Neuronal stem cell (in vitro differentiated cells): ENCODE data around the gene ODF2.
"Not testable (repeated sequence)": the region's sequence is repeated elsewhere in the genome, so short reads cannot be mapped to it uniquely, and the experiment has no call there.

Experiments used
- DNase-seq: peaks from one replicate; pipeline ENCODE4 v3.0.0-alpha.2; 2013; ENCODE audit warnings: low spot score
- H2AFZ ChIP-seq: one replicate; pipeline ENCODE4 v1.6.1; 2013; ENCODE audit warnings: mild to moderate bottlenecking, low read length, inconsistent platforms
- H2AK5ac ChIP-seq: 2 replicates; pipeline ENCODE4 v1.6.1; 2013; ENCODE audit warnings: low read depth, mild to moderate bottlenecking, inconsistent platforms, low read length, moderate library complexity, mixed read lengths
- H2BK120ac ChIP-seq: 2 replicates; pipeline ENCODE4 v1.6.1; 2013; ENCODE audit warnings: low read depth, mild to moderate bottlenecking, inconsistent platforms, low read length, moderate library complexity, mixed read lengths
- H2BK12ac ChIP-seq: one replicate; pipeline ENCODE4 v1.6.1; 2013; ENCODE audit warnings: low read length, inconsistent platforms
- H2BK15ac ChIP-seq: 2 replicates; pipeline ENCODE4 v1.6.1; 2013; ENCODE audit warnings: mild to moderate bottlenecking, low read length, inconsistent platforms, mixed read lengths
- H2BK5ac ChIP-seq: one replicate; pipeline ENCODE4 v1.6.1; 2013; ENCODE audit warnings: inconsistent platforms, mild to moderate bottlenecking, low read length, moderate library complexity
- H3K14ac ChIP-seq: one replicate; pipeline ENCODE4 v1.6.1; 2013; ENCODE audit warnings: low read length, inconsistent platforms
- H3K18ac ChIP-seq: 2 replicates; pipeline ENCODE4 v1.6.1; 2013; ENCODE audit warnings: low read length, inconsistent platforms
- H3K23ac ChIP-seq: 2 replicates; pipeline ENCODE4 v1.6.1; 2013; ENCODE audit warnings: low read depth, mild to moderate bottlenecking, mixed read lengths, low read length, inconsistent platforms; ENCODE audit not compliant: poor library complexity
- H3K27ac ChIP-seq: replicated peaks from 3 replicates; pipeline ENCODE4 v1.5.1; 2013; ENCODE audit warnings: low read length, inconsistent platforms
- H3K27me3 ChIP-seq, 3 experiments: 2 replicates each; pipeline ENCODE4 v1.6.1; 2013; ENCODE audit warnings: low read length in 3 of 3, mild to moderate bottlenecking in 2 of 3, inconsistent platforms in 1 of 3, low read depth in 1 of 3, mixed read lengths in 1 of 3, moderate library complexity in 1 of 3; ENCODE audit not compliant: control insufficient read depth in 3 of 3, insufficient read depth in 3 of 3
- H3K36me3 ChIP-seq, 2 donors: replicated peaks in 1 of 2; 2 replicates each; pipeline ENCODE4 v1.6.1; 2013; ENCODE audit warnings: low read length in 2 of 2; ENCODE audit not compliant: control insufficient read depth in 2 of 2, insufficient read depth in 2 of 2
- H3K4ac ChIP-seq: 2 replicates; pipeline ENCODE4 v1.6.1; 2013; ENCODE audit warnings: inconsistent platforms, mild to moderate bottlenecking, low read length, moderate library complexity
- H3K4me1 ChIP-seq, 2 donors: 1 replicate in 1 of 2; 2 replicates in 1 of 2; pipeline ENCODE4 v1.6.1; 2013; ENCODE audit warnings: low read length in 2 of 2, low read depth in 1 of 2; ENCODE audit not compliant: control insufficient read depth in 2 of 2, insufficient read depth in 1 of 2
- H3K4me2 ChIP-seq: one replicate; pipeline ENCODE4 v1.6.1; 2013; ENCODE audit warnings: mild to moderate bottlenecking, low read length, inconsistent platforms; ENCODE audit not compliant: insufficient read depth, poor library complexity, severe bottlenecking
- H3K4me3 ChIP-seq, 2 donors: 2 replicates each; pipeline ENCODE4 v1.5.1; 2013; ENCODE audit warnings: low read length in 2 of 2, mild to moderate bottlenecking in 2 of 2, inconsistent platforms in 1 of 2, moderate library complexity in 1 of 2
- H3K79me1 ChIP-seq: one replicate; pipeline ENCODE4 v1.6.1; 2013; ENCODE audit warnings: low read depth, mild to moderate bottlenecking, inconsistent platforms, low read length, moderate library complexity
- H3K9ac ChIP-seq: one replicate; pipeline ENCODE4 v1.6.1; 2013; ENCODE audit warnings: mild to moderate bottlenecking, low read depth, low read length, inconsistent platforms; ENCODE audit not compliant: poor library complexity
- H3K9me3 ChIP-seq, 2 donors: replicated peaks in 1 of 2; 2 replicates each; pipeline versions ENCODE3 to v1.6.1; 2013; ENCODE audit warnings: low read length in 2 of 2, mild to moderate bottlenecking in 2 of 2, inconsistent platforms in 1 of 2, low read depth in 1 of 2, mixed read lengths in 1 of 2, moderate library complexity in 1 of 2; ENCODE audit not compliant: control insufficient read depth in 2 of 2, insufficient read depth in 1 of 2
- H4K8ac ChIP-seq: one replicate; pipeline ENCODE4 v1.6.1; 2013; ENCODE audit warnings: low read depth, mild to moderate bottlenecking, inconsistent platforms, low read length, moderate library complexity
- H4K91ac ChIP-seq: one replicate; pipeline ENCODE4 v1.6.1; 2013; ENCODE audit warnings: low read length, low read depth, mild to moderate bottlenecking, inconsistent platforms; ENCODE audit not compliant: poor library complexity
- WGBS, 2 donors: extraction: QIAGEN DNeasy Blood & Tissue Kit; methylation state at CpG; one replicate each; pipeline ENCODE4 v1.1.7; 2013; ENCODE audit warnings: missing lambda C conversion rate in 2 of 2, mixed read lengths in 1 of 2; ENCODE audit not compliant: insufficient read length in 2 of 2, insufficient replicate concordance in 1 of 2; ENCODE audit errors: extremely low coverage in 2 of 2; 5-methylcytosine and 5-hydroxymethylcytosine counted together

The ODF2 gene

DNA sequence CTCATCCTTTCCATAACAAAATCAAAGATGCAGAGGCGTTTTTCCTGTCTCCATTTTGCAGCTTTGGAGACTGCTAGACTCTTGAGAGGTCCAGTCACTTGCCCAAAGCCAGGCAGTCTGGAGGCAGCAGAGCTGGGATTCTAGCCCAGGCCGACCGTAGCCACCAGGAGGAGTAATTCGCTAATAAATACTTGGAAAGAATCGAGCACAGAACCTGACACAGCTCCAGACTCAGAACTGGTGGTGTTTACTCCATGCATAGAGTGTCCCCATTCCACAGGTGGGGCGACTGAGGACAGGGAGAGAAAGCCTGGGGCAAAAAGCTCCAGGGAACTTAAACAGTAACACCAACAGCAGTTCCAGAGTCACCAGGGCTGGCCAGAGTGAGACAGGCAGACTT lies 45.8 kb upstream of the ODF2 start:
- H3K9me3 ChIP-seq: peaks cover 0 to 10% of the 10 kb centered on the region in 2 donors
- no peak overlapping the region for H3K27ac ChIP-seq
- no peak overlapping the region for H2BK5ac ChIP-seq
- no peak overlapping the region for H3K9ac ChIP-seq
- no peak overlapping the region for H3K4me3 ChIP-seq
- no peak for DNase-seq
- H2AK5ac ChIP-seq: no peak overlapping the region
- no peak overlapping the region for H3K18ac ChIP-seq
- H2BK120ac ChIP-seq: no peak overlapping the region
- no peak overlapping the region for H3K23ac ChIP-seq
- no peak overlapping the region for H4K8ac ChIP-seq
- H2BK12ac ChIP-seq: no peak overlapping the region
- no peaks in the 10 kb centered on the region for H3K36me3 ChIP-seq
- no peak overlapping the region for H2BK15ac ChIP-seq
- no CpG with 5 or more reads among the region's 6 CpGs for WGBS, 2 donors
- H2AFZ ChIP-seq: no peak overlapping the region
- H3K14ac ChIP-seq: no peak overlapping the region
- H3K4me2 ChIP-seq: no peak overlapping the region
- H3K27me3 ChIP-seq: peaks cover 0 to 82% (median 9%) of the 10 kb centered on the region in 3 experiments
- H3K4me1 ChIP-seq: peaks cover 16 to 55% of the 10 kb centered on the region in 2 donors
- H3K79me1 ChIP-seq: no peaks in the 10 kb centered on the region
- no peak overlapping the region for H3K4ac ChIP-seq
- no peak overlapping the region for H4K91ac ChIP-seq

DNA sequence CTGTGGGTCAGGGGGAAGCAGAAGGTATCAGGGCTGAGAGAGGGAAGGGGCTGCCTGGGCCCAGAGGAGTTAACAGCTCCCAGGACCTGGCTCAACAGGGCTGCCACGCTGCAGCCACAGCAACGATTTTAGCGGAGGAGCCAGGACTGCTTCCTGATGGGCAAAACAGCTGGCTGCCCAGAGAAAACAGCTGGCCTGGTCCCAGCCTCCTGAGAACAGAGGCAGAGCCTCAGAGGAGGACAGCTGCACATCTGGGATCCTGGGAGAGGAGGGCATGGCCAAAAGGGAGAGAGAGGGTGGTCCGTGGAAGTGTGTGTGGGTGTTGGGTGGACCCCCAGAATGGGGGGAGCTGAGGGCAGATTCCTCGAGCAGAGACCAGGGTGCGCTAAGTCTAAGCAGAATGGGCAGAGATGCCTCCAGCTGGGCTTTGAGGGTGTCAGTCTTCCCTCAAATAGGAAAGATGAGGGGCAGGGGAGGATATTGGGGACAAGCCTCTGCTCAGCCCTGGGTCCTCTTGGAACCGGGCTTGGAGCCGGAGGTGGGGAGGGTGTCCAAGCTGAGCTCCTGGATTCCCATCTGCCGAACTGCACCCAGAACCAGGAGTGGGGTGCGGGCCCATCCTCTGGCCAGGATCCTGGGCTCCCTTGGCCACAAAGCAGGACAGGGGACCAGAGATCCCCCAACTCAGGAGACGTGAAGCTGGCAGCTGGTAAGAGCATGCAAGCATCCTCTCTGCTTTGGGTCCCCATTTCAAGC lies 44.3 kb upstream of the ODF2 start:
- no peak for DNase-seq

GRCh38 chr9:128412120-128412790 lies 43.6 kb upstream of the ODF2 start:
- Histone ChIP-seq H3K14ac (no peak overlapping the region), H3K4ac (no peak overlapping the region), H3K79me1 (no peaks in the 10 kb centered on the region), H2BK5ac (no peak overlapping the region), H3K18ac (no peak overlapping the region), H4K8ac (no peak overlapping the region), H3K23ac (peak overlapping the region; percentile 44), H2BK12ac (no peak overlapping the region), H3K4me2 (no peak overlapping the region), H2BK120ac (no peak overlapping the region), H3K27me3 (peaks cover 0 to 78% (median 6%) of the 10 kb centered on the region in 3 experiments), H2AK5ac (no peak overlapping the region), H2BK15ac (no peak overlapping the region), H3K4me3 (no peak overlapping the region), H3K36me3 (no peaks in the 10 kb centered on the region), H2AFZ (peak overlapping the region; percentile 68), H3K4me1 (peaks cover 17 to 38% of the 10 kb centered on the region in 2 donors), H4K91ac (no peak overlapping the region), H3K9ac (no peak overlapping the region), H3K9me3 (peaks cover 0 to 10% of the 10 kb centered on the region in 2 donors), H3K27ac (no peak overlapping the region)
- peak; percentile 72 for DNase-seq
- WGBS, 2 donors: no CpG with 5 or more reads among the region's 13 CpGs

More for the DNA sequence above, 44.3 kb upstream of the ODF2 start:
- Histone ChIP-seq H2BK120ac (no peak overlapping the region), H3K4me1 (peaks cover 18 to 44% of the 10 kb centered on the region in 2 donors), H2BK15ac (no peak overlapping the region), H3K4me3 (no peak overlapping the region), H4K91ac (no peak overlapping the region), H3K79me1 (no peaks in the 10 kb centered on the region), H2BK12ac (no peak overlapping the region), H3K18ac (no peak overlapping the region), H3K36me3 (no peaks in the 10 kb centered on the region), H3K4ac (no peak overlapping the region), H3K27me3 (peaks cover 0 to 80% (median 6%) of the 10 kb centered on the region in 3 experiments), H2AFZ (no peak overlapping the region), H3K27ac (no peak overlapping the region), H3K14ac (no peak overlapping the region), H3K23ac (peak overlapping the region; percentile 37), H3K9ac (no peak overlapping the region), H2AK5ac (no peak overlapping the region), H3K4me2 (no peak overlapping the region), H2BK5ac (no peak overlapping the region), H4K8ac (no peak overlapping the region), H3K9me3 (peaks cover 0 to 10% of the 10 kb centered on the region in 2 donors)
- WGBS, 2 donors: no CpG with 5 or more reads among the region's 11 CpGs

- H3K4ac ChIP-seq, H2AFZ ChIP-seq, H4K8ac ChIP-seq, H2BK15ac ChIP-seq, H2BK120ac ChIP-seq, H3K4me3 ChIP-seq, H2BK5ac ChIP-seq, H2BK12ac ChIP-seq, H3K14ac ChIP-seq, H3K4me2 ChIP-seq, H4K91ac ChIP-seq, H3K27ac ChIP-seq, H3K36me3 ChIP-seq, H3K18ac ChIP-seq, DNase-seq, H3K9ac ChIP-seq, H3K79me1 ChIP-seq, H2AK5ac ChIP-seq, H3K23ac ChIP-seq: not testable (repeated sequence)
- Histone ChIP-seq H3K4me1 (peaks cover 12 to 29% of the 10 kb centered on the region in 2 donors), H3K9me3 (peaks cover 0 to 10% of the 10 kb centered on the region in 2 donors), H3K27me3 (peaks cover 0 to 70% (median 6%) of the 10 kb centered on the region in 3 experiments)
- WGBS, 2 donors: no CpG with 5 or more reads among the region's 13 CpGs
Measured at GRCh38 chr9:128413728-128414127, 42.1 kb upstream of the ODF2 start.
